ENCODE measurements around the gene ARHGEF17. TPM values are rescaled to one million over a fixed set of nuclear protein-coding genes. Genes with fewer than 3 reads are reported as not detected.

Gene ARHGEF17
- total RNA-seq, 4 donors from 2014 or later, result 3.2 to 33.8 (median 17.4) TPM

DNA sequence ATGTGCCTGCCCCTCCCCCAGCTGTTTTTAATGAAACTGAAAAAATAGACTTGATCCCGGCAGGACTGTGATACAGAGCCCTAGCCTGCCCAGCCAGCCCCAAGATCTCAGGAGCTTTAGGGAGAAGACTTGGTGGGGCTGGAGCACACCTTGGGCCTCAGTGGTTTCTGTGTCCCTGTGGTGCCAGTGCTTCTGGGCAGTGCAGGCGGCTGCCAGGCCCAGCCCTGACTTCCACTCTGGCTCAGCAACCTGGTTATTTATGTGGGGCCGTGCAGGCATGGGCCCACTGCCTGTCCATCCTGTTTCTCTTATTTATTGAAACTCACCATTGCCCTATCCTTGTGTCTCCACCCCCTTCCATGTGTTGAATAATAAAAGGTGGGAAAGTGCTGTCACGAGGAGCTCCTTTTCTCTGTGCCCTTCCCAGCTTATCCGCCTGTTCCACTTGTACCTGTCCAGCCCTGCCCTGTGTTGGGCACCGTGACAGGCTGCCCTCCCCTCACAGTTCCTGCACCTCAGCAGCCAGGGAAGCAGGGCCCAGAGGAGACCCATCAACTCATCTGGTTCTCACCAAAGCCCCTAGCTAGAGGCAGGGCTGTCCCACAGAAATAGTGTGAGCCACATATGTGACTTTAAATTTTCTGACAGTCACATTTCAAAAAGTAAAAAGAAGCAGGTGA, 88.3 kb downstream of the ARHGEF17 start:
- H3K27ac ChIP-seq, result no peak overlapping the region
- H3K36me3 ChIP-seq, result no peaks in the 10 kb centered on the region
- H3K4me1 ChIP-seq, result no peaks in the 10 kb centered on the region
- no peaks in the 10 kb centered on the region for H3K9me3 ChIP-seq
- no peak overlapping the region for H3K4me3 ChIP-seq
- H3K27me3 ChIP-seq, result no peaks in the 10 kb centered on the region
- TF ChIP-seq POLR2A (IDR thresholded peaks at IDR 0.05), result no peak
- TF ChIP-seq, protein P1, sequence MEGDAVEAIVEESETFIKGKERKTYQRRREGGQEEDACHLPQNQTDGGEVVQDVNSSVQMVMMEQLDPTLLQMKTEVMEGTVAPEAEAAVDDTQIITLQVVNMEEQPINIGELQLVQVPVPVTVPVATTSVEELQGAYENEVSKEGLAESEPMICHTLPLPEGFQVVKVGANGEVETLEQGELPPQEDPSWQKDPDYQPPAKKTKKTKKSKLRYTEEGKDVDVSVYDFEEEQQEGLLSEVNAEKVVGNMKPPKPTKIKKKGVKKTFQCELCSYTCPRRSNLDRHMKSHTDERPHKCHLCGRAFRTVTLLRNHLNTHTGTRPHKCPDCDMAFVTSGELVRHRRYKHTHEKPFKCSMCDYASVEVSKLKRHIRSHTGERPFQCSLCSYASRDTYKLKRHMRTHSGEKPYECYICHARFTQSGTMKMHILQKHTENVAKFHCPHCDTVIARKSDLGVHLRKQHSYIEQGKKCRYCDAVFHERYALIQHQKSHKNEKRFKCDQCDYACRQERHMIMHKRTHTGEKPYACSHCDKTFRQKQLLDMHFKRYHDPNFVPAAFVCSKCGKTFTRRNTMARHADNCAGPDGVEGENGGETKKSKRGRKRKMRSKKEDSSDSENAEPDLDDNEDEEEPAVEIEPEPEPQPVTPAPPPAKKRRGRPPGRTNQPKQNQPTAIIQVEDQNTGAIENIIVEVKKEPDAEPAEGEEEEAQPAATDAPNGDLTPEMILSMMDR (IDR thresholded peaks at IDR 0.05), result no peak
- DNase-seq, result peak in 1 of 3 donors; percentile 32

DNA sequence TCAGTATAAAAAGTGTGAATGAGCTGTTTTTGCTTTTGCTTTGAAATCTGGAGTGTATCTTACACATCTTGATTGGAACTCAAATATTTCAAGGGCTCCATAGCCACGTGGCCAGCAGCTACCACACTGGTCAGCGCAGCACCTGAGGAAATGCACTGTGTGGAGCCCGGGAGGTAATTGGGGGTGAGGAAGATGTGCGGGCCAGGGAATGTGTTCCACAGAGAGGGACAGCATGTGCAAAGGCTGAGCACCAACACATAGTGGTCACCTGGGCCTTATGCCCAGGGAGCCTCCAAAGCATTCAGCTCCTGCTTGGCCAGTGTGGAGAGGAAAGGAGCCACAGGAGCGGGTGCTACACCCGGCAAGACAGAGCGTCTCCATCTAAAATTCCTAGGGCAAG, 88.9 kb downstream of the ARHGEF17 start:
- no peak overlapping the region for H3K4me3 ChIP-seq

DNA sequence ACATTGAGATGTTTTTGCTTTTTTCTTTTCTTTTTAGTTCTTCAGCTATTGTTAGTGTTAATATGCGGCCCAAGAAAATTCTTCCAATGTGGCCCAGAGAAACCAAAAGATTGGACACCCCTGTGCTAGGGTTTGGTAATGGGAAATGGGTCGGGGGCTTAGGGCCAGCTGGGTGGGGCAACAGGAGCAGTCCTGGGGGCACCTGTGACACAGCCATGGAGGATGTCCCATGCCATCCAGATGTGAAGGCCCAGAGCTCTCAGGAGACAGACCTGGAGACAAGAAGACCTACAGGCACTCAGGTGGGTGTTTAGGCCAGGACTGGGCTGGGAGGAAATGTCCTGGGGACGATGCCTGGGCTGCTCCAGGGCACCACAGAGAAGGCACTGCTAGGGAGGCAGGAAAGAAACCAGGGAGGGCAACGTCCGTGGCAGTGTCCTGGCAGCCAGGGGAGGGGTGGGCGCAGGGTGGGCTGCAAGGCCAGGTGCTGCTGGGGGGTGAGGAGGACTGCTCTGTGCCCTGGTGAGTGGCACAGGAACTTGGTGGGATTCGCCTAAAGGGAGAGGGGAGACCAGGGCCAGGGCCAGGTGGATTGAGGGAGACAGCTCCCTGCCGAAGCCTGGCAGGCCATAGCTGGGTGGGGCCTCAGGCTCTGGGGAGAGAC, 89.5 kb downstream of the ARHGEF17 start:
- peak in 1 of 3 donors; percentile 46 for DNase-seq
- no peaks in the 10 kb centered on the region for H3K27me3 ChIP-seq
- TF ChIP-seq POLR2A (IDR thresholded peaks at IDR 0.05), result no peak
- TF ChIP-seq, protein P1 (IDR thresholded peaks at IDR 0.05), result no peak
- no peaks in the 10 kb centered on the region for H3K9me3 ChIP-seq
- no peak overlapping the region for H3K27ac ChIP-seq
- H3K36me3 ChIP-seq, result no peaks in the 10 kb centered on the region
- H3K4me1 ChIP-seq, result no peaks in the 10 kb centered on the region
- no peak overlapping the region for H3K4me3 ChIP-seq

More for the DNA sequence above, 88.9 kb downstream of the ARHGEF17 start:
- DNase-seq, result peak in 2 of 3 donors; percentile 24 to 35
- Histone ChIP-seq H3K36me3 (no peaks in the 10 kb centered on the region), H3K9me3 (no peaks in the 10 kb centered on the region), H3K27me3 (no peaks in the 10 kb centered on the region), H3K4me1 (no peaks in the 10 kb centered on the region), H3K27ac (no peak overlapping the region)
- TF ChIP-seq, protein P1 (IDR thresholded peaks at IDR 0.05), result no peak
- TF ChIP-seq POLR2A (IDR thresholded peaks at IDR 0.05), result no peak

DNA sequence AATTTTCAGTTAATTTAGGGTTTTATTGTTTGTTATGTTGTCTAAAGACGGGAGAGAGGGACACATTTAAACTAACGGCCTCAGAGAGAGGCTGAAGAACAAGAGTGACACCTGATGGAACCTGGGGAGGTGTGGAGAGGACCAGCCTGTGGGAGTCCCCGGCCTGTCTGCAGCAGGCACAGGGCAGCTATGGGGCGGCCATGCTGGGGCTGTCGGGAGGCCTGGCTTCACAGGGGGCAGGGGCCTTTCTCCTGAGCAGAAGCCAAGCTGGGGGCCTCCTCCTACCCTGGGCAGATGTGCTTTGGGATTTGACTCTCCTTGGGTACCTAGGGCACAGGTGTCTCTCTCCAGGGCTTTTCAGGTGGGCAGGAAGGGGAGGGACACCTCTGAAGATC, 90.1 kb downstream of the ARHGEF17 start:
- Histone ChIP-seq H3K36me3 (no peaks in the 10 kb centered on the region), H3K9me3 (no peaks in the 10 kb centered on the region), H3K4me3 (no peak overlapping the region), H3K27me3 (no peaks in the 10 kb centered on the region), H3K4me1 (no peaks in the 10 kb centered on the region), H3K27ac (no peak overlapping the region)
- no peak for DNase-seq
- TF ChIP-seq, protein P1 (IDR thresholded peaks at IDR 0.05), result no peak
- TF ChIP-seq POLR2A (IDR thresholded peaks at IDR 0.05), result no peak

DNA sequence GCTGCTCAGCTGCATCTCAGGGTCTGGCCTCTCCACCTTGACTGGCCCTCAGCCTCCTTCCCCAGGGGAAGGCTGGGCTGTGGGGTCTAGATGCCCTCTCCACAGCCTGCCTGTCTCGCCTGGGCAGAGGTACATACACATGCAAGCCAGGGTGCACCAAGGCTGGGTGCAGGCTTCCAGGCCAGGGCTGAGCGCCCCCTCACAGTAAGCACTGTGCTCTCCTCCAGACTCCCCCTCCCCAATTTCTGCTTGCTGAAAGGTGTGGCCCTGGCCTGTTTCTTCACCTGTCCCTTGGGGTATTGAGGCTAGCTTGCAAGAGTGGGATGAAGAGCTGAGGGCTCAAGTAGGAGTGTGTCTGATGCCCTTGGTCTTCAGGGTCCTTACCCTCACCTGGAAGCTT, 90.6 kb downstream of the ARHGEF17 start:
- no peaks in the 10 kb centered on the region for H3K9me3 ChIP-seq
- no peaks in the 10 kb centered on the region for H3K4me1 ChIP-seq
- no peak overlapping the region for H3K27ac ChIP-seq
- H3K27me3 ChIP-seq, result no peaks in the 10 kb centered on the region
- peak in 1 of 3 donors; percentile 37 for DNase-seq
- TF ChIP-seq, protein P1 (IDR thresholded peaks at IDR 0.05), result no peak
- no peak for TF ChIP-seq POLR2A (IDR thresholded peaks at IDR 0.05)
- no peaks in the 10 kb centered on the region for H3K36me3 ChIP-seq
- H3K4me3 ChIP-seq, result no peak overlapping the region

Data from Peyer's patch (tissue), 4 donors.